SK-N-SH (cell line): ENCODE measurements around the gene THSD4.

ENCODE experiments used
- CTCF ChIP-seq: fragments of 200-600 bp; sonication (generic); IDR thresholded peaks from 2 replicates; pipeline ENCODE4 v1.6.1; 2017; ENCODE audit warnings: antibody characterized with exemption, mild to moderate bottlenecking, moderate library complexity
- FOXJ3 ChIP-seq: sonication (generic); formaldehyde crosslinking; IDR thresholded peaks from 2 replicates; pipeline ENCODE4 v1.5.1; 2020; ENCODE audit warnings: mild to moderate bottlenecking, missing genetic modification reagents
- GABPA ChIP-seq: IDR thresholded peaks from 2 replicates; pipeline ENCODE4 v1.4.0; 2012; ENCODE audit warnings: low read depth, mild to moderate bottlenecking
- JUND ChIP-seq: IDR thresholded peaks from 2 replicates; pipeline ENCODE4 v1.4.0; 2012
- RXRA ChIP-seq: IDR thresholded peaks from 2 replicates; pipeline ENCODE4 v1.4.0; 2012; ENCODE audit warnings: low read depth, mild to moderate bottlenecking, borderline replicate concordance
- TCF12 ChIP-seq: IDR thresholded peaks from 2 replicates; pipeline ENCODE4 v1.4.0; 2012

DNA sequence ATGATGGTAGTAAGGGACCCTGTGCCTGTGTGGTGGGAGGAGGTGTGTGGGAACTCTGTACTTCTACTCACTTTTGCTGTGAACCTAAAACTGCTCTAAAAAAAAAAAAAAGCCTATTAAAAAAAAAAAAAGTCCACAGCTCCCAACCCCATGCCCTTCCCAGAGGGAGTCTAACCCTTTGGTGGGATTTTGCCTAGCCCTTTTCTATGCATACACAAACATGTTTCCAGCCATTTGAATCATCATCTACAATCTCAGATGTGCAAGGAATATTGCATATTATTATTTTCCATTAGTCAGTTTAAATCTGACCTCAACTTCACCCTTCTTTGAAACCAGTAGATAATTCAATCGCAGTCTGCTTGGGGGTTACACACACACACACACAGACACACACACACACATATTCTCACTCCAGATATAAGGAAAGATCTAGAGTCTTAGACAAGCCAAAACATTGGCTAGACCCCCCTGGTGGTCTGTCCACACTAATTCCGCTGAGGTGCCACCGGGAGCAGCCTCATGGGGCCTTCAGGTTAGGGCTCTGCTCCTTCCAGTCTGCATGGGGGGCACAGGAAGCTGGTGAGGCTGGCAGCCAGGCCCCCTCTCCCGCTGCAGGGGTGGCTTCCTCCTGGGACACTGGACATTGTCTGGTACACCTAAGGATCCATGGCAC, 619.6 kb downstream of the THSD4 start:
- no peak for TF ChIP-seq RXRA
- no peak for TF ChIP-seq TCF12
- no peak for TF ChIP-seq CTCF
- no peak for TF ChIP-seq FOXJ3 (CRISPR knock-in tag)
- no peak for TF ChIP-seq GABPA
- no peak for TF ChIP-seq JUND
